H1 (cell line): ENCODE results near the gene PPFIA2. TPM values are rescaled to one million over a fixed set of nuclear protein-coding genes. Genes with fewer than 3 reads are reported as not detected.

Experiments
- CTCF ChIA-PET: fragments of 300-600 bp; sonication (Branson Sonifier 250); formaldehyde crosslinking; loops from one replicate; lab custom pipeline; 2021; ENCODE audit not compliant: partially characterized antibody; lab: Charles Lee
- POLR2A ChIA-PET: fragments of 300-600 bp; sonication (Branson Sonifier 250); formaldehyde crosslinking; loops from one replicate; lab custom pipeline; 2021; ENCODE audit warnings: inconsistent platforms; ENCODE audit not compliant: partially characterized antibody; lab: Charles Lee
- DNase-seq, 2 experiments: peaks; one replicate each; pipeline versions ENCODE4 v3.0.0 to v3.0.0-alpha.2; 2010 to 2022; ENCODE audit warnings: low spot score in 2 of 2, low read depth in 1 of 2, mixed read lengths in 1 of 2
- FAIRE-seq: peaks from 2 replicates; lab custom pipeline; 2011; peaks lifted over from hg19 to GRCh38; lab: Jason Lieb, UNC
- H2AFZ ChIP-seq: 2 replicates; pipeline ENCODE4 v1.8.1; 2012; ENCODE audit warnings: low read length, inconsistent platforms
- H2AK5ac ChIP-seq: 2 replicates; pipeline ENCODE4 v1.6.1; 2013; ENCODE audit warnings: low read depth, low read length
- H2BK120ac ChIP-seq: replicated peaks from 2 replicates; pipeline ENCODE3; 2013; ENCODE audit warnings: low read depth, low read length, inconsistent platforms
- H2BK12ac ChIP-seq: 2 replicates; pipeline ENCODE4 v1.6.1; 2013; ENCODE audit warnings: low read depth, low read length
- H2BK15ac ChIP-seq: 2 replicates; pipeline ENCODE4 v1.6.1; 2013; ENCODE audit warnings: low read length
- H2BK20ac ChIP-seq: 2 replicates; pipeline ENCODE4 v1.6.1; 2013; ENCODE audit warnings: low read length
- H2BK5ac ChIP-seq: 2 replicates; pipeline ENCODE4 v1.6.1; 2013; ENCODE audit warnings: low read depth, low read length
- H3K14ac ChIP-seq: 2 replicates; pipeline ENCODE4 v1.6.1; 2013; ENCODE audit warnings: inconsistent platforms; ENCODE audit not compliant: insufficient read length
- H3K18ac ChIP-seq: 2 replicates; pipeline ENCODE4 v1.6.1; 2013; ENCODE audit warnings: low read length; ENCODE audit errors: extremely low read depth
- H3K23ac ChIP-seq: 2 replicates; pipeline ENCODE4 v1.6.1; 2013; ENCODE audit warnings: inconsistent platforms; ENCODE audit not compliant: insufficient read length
- H3K23me2 ChIP-seq: 2 replicates; pipeline ENCODE4 v1.6.1; 2013; ENCODE audit warnings: low read depth, low read length
- H3K27ac ChIP-seq: 2 replicates; pipeline ENCODE4 v1.6.1; 2011; ENCODE audit warnings: low read depth, low read length, inconsistent platforms
- H3K27me3 ChIP-seq, 4 experiments: replicated peaks in 1 of 4; 1 replicate in 1 of 4; 2 replicates in 3 of 4; pipeline versions ENCODE4 v1.6.1 to v1.8.1; 2011 to 2013; ENCODE audit warnings: low read length in 3 of 4, mild to moderate bottlenecking in 3 of 4, inconsistent platforms in 2 of 4, mixed read lengths in 2 of 4, moderate library complexity in 1 of 4; ENCODE audit not compliant: control insufficient read depth in 3 of 4, insufficient read depth in 3 of 4; ENCODE audit errors: extremely low read depth in 1 of 4
- H3K36me3 ChIP-seq, 4 experiments: 2 replicates each; pipeline versions ENCODE4 v1.6.1 to v1.8.1; 2011 to 2013; ENCODE audit warnings: mild to moderate bottlenecking in 4 of 4, low read length in 3 of 4, moderate library complexity in 2 of 4, control low read depth in 1 of 4, inconsistent platforms in 1 of 4; ENCODE audit not compliant: insufficient read depth in 4 of 4, control insufficient read depth in 2 of 4
- H3K4ac ChIP-seq: replicated peaks from 2 replicates; pipeline ENCODE3; 2013; ENCODE audit warnings: low read length, low read depth, mixed read lengths, inconsistent platforms; ENCODE audit not compliant: insufficient read length
- H3K4me1 ChIP-seq, 4 experiments: replicated peaks in 1 of 4; 1 replicate in 1 of 4; 2 replicates in 3 of 4; pipeline versions ENCODE4 v1.6.1 to v1.8.1; 2011 to 2013; ENCODE audit warnings: low read length in 3 of 4, inconsistent platforms in 2 of 4, mixed read lengths in 1 of 4; ENCODE audit not compliant: insufficient read depth in 4 of 4, control insufficient read depth in 3 of 4
- H3K4me2 ChIP-seq, 2 experiments: 2 replicates each; pipeline versions ENCODE4 v1.6.1 to v1.8.1; 2011 to 2013; ENCODE audit warnings: low read depth in 2 of 2, low read length in 2 of 2, control low read depth in 1 of 2, inconsistent platforms in 1 of 2, mild to moderate bottlenecking in 1 of 2; ENCODE audit not compliant: insufficient read depth in 1 of 2
- H3K4me3 ChIP-seq, 4 experiments: fragments of 200-600, 300-600 bp in 1 of 4; sonication (generic), shearing (Covaris generic), sonication (Bioruptor Twin) in 1 of 4; 2 replicates each; pipeline versions ENCODE4 v1.5.1 to v1.8.1; 2011 to 2016; ENCODE audit warnings: low read length in 4 of 4, low read depth in 3 of 4, control low read depth in 2 of 4, inconsistent platforms in 2 of 4, mild to moderate bottlenecking in 2 of 4, mixed read lengths in 1 of 4, moderate library complexity in 1 of 4; ENCODE audit not compliant: insufficient read depth in 2 of 4; ENCODE audit errors: extremely low read depth in 1 of 4
- H3K56ac ChIP-seq: replicated peaks from 2 replicates; pipeline ENCODE3; 2013; ENCODE audit warnings: low read depth, mild to moderate bottlenecking, mixed read lengths, low read length, inconsistent platforms; ENCODE audit not compliant: insufficient read length
- H3K79me1 ChIP-seq: 2 replicates; pipeline ENCODE4 v1.6.1; 2013; ENCODE audit warnings: low read depth, low read length, control low read depth
- H3K79me2 ChIP-seq, 2 experiments: 2 replicates each; pipeline versions ENCODE4 v1.6.1 to v1.8.1; 2012 to 2013; ENCODE audit warnings: low read length in 2 of 2, mild to moderate bottlenecking in 2 of 2, inconsistent platforms in 1 of 2; ENCODE audit not compliant: insufficient read depth in 2 of 2, control insufficient read depth in 1 of 2
- H3K9ac ChIP-seq, 4 experiments: replicated peaks in 1 of 4; 1 replicate in 1 of 4; 2 replicates in 3 of 4; pipeline versions ENCODE4 v1.6.1 to v1.8.1; 2011 to 2013; ENCODE audit warnings: low read depth in 3 of 4, low read length in 3 of 4, control low read depth in 2 of 4, mild to moderate bottlenecking in 2 of 4, moderate library complexity in 2 of 4, inconsistent platforms in 1 of 4; ENCODE audit errors: extremely low read depth in 1 of 4
- H3K9me3 ChIP-seq, 2 experiments: 2 replicates each; pipeline versions ENCODE4 v1.6.1 to v1.8.1; 2012 to 2013; ENCODE audit warnings: mild to moderate bottlenecking in 2 of 2, moderate library complexity in 2 of 2, control low read depth in 1 of 2, inconsistent platforms in 1 of 2, low read depth in 1 of 2, low read length in 1 of 2, mixed read lengths in 1 of 2; ENCODE audit not compliant: insufficient read depth in 2 of 2
- H4K20me1 ChIP-seq, 2 experiments: replicated peaks in 1 of 2; 2 replicates each; pipeline versions ENCODE3 to v1.8.1; 2011 to 2013; ENCODE audit warnings: inconsistent platforms in 2 of 2, low read length in 2 of 2, mild to moderate bottlenecking in 1 of 2; ENCODE audit not compliant: insufficient read depth in 2 of 2, control insufficient read depth in 1 of 2
- H4K5ac ChIP-seq: 2 replicates; pipeline ENCODE4 v1.6.1; 2013; ENCODE audit warnings: low read length, low read depth, mixed read lengths, inconsistent platforms; ENCODE audit not compliant: insufficient read length
- H4K8ac ChIP-seq: 2 replicates; pipeline ENCODE4 v1.8.0; 2013; ENCODE audit warnings: mild to moderate bottlenecking, moderate library complexity, low read length, inconsistent platforms; ENCODE audit not compliant: insufficient read depth; ENCODE audit errors: extremely low read depth
- H4K91ac ChIP-seq: replicated peaks from 2 replicates; pipeline ENCODE3; 2013; ENCODE audit warnings: low read length, mixed read lengths, inconsistent platforms; ENCODE audit not compliant: insufficient read length
- TCF12 ChIP-seq: IDR thresholded peaks from 2 replicates; pipeline ENCODE4 v1.6.1; 2011; ENCODE audit warnings: low read depth, mild to moderate bottlenecking, low read length
- WGBS, 2 experiments: shearing (Covaris generic) in 1 of 2; methylation state at CpG; one replicate each; pipeline versions ENCODE4 v1.1.6 to v1.1.7; 2013 to 2015; ENCODE audit warnings: low lambda C conversion rate in 2 of 2, mixed read lengths in 2 of 2, inconsistent platforms in 1 of 2, low coverage in 1 of 2, missing lambda C conversion rate in 1 of 2; ENCODE audit not compliant: insufficient replicate concordance in 2 of 2, insufficient coverage in 1 of 2, insufficient read length in 1 of 2; ENCODE audit errors: extremely low coverage in 1 of 2, missing lambda C conversion rate in 1 of 2; 5-methylcytosine and 5-hydroxymethylcytosine counted together
- polyA plus RNA-seq, 7 experiments: library from polyadenylated mRNA; depleted of rRNA in 3 of 7; stranded (reverse) in 5 of 7; unstranded in 2 of 7; fragments of >200 nt in 5 of 7; fragments of 200-250 nt in 2 of 7; gene quantifications; 1 replicate in 5 of 7; 2 replicates in 1 of 7; 4 replicates in 1 of 7; pipeline versions ENCODE4 v1.2.1 to v1.2.3, GENCODE V29; 2011 to 2013; ENCODE audit warnings: missing spikeins in 2 of 7, mixed read lengths in 2 of 7
- total RNA-seq: library from RNA; stranded (reverse); fragmentation: NEBNext Ultra II Directional; extraction: Animal tissue kit (Norgen Biotek cat#: 25700); gene quantifications from 2 replicates; pipeline ENCODE4 v1.2.1, GENCODE V29; 2021

The PPFIA2 gene
- total and polyA plus RNA-seq, 2 of the 8 experiments (the other 6 are each of a cell fraction or from before 2014, with no cell fraction given) = 1.2 to 1.8 TPM

DNA sequence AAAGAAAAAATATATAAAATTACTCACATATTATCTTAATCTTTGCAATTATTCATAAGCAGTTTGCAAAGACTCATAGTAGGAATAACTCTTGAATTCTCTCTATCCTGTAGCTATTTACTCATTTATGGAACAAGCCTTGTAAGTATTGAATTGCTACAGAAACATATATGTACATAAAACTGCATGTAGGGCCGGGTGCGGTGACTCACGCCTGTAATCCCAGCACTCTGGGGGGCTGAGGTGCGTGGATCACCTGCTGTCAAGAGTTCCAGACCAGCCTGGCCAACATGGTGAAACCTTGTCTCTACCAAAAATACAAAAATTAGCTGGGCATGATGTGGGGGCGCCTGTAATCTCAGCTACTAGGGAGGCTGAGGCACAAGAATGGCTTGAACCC is 286.2 kb downstream of the PPFIA2 start:
- H3K27me3 ChIP-seq = no peaks in the 10 kb centered on the region
- H3K27ac ChIP-seq = no peak overlapping the region
- H2AFZ ChIP-seq = no peak overlapping the region
- no peak overlapping the region for H3K9ac ChIP-seq
- H2AK5ac ChIP-seq = no peak overlapping the region
- no peak overlapping the region; the same call in 1 of the 2 replicates for H4K8ac ChIP-seq
- H2BK5ac ChIP-seq = no peak overlapping the region
- no peak overlapping the region for H4K91ac ChIP-seq
- ChIA-PET POLR2A (no interaction called here), CTCF (interaction anchor here (1.1 kb wide), 1 partner anchor 12 kb away, joined by 3 read pairs; no protein-coding TSS in a partner anchor)
- no peak overlapping the region for H3K4me2 ChIP-seq
- H3K4me1 ChIP-seq = no peaks in the 10 kb centered on the region
- H4K5ac ChIP-seq = no peak overlapping the region
- DNase-seq = no peak
- 93% methylated on average over 5 of the region's 5 CpGs; no CpG with 5 or more reads in 1 of the 2 experiments for WGBS, 2 experiments
- no peak overlapping the region for H2BK12ac ChIP-seq
- no peak overlapping the region for H3K18ac ChIP-seq
- no peak for TF ChIP-seq TCF12
- no peaks in the 10 kb centered on the region for H3K79me2 ChIP-seq
- H3K56ac ChIP-seq = no peak overlapping the region
- FAIRE-seq = no peak
- H3K36me3 ChIP-seq = no peaks in the 10 kb centered on the region
- H2BK120ac ChIP-seq = no peak overlapping the region
- no peaks in the 10 kb centered on the region for H3K79me1 ChIP-seq
- H4K20me1 ChIP-seq = no peaks in the 10 kb centered on the region
- no peaks in the 10 kb centered on the region for H3K9me3 ChIP-seq
- no peak overlapping the region for H3K4me3 ChIP-seq
- no peak overlapping the region for H2BK15ac ChIP-seq
- H3K14ac ChIP-seq = no peak overlapping the region
- H2BK20ac ChIP-seq = no peak overlapping the region
- no peaks in the 10 kb centered on the region for H3K23me2 ChIP-seq
- no peak overlapping the region for H3K23ac ChIP-seq
- H3K4ac ChIP-seq = no peak overlapping the region
